Esophagus muscularis mucosa (tissue), 4 donors: ENCODE results near the gene MX2. TPM values are rescaled to one million over a fixed set of nuclear protein-coding genes. Genes with fewer than 3 reads are reported as not detected.
"Not testable (repeated sequence)": the region's sequence is repeated elsewhere in the genome, so short reads cannot be mapped to it uniquely, and the experiment has no call there.

ENCODE experiments used
- DNase-seq: peaks from one replicate; pipeline ENCODE4 v3.0.0-alpha.2; 2017; ENCODE audit errors: extremely low spot score
- H3K27ac ChIP-seq, 4 donors: fragments of 200-600 bp; sonication (generic); replicated peaks in 1 of 4; 1 replicate in 3 of 4; 2 replicates in 1 of 4; pipeline ENCODE4 v1.5.1; 2016 to 2019; ENCODE audit warnings: mild to moderate bottlenecking in 1 of 4
- H3K27me3 ChIP-seq, 4 donors: fragments of 200-600 bp; sonication (generic); one replicate each; pipeline versions ENCODE4 v1.5.1 to v1.6.0; 2016 to 2019
- H3K36me3 ChIP-seq, 4 donors: fragments of 200-600 bp; sonication (generic); one replicate each; pipeline ENCODE4 v1.5.1; 2016 to 2019
- H3K4me1 ChIP-seq, 4 donors: fragments of 200-600 bp; sonication (generic); one replicate each; pipeline ENCODE4 v1.5.1; 2016 to 2019
- H3K4me3 ChIP-seq, 4 donors: fragments of 200-600 bp; sonication (generic); 1 replicate in 2 of 4; 2 replicates in 2 of 4; pipeline ENCODE4 v1.5.1; 2016 to 2019; ENCODE audit warnings: mild to moderate bottlenecking in 4 of 4, moderate library complexity in 1 of 4
- H3K9me3 ChIP-seq, 4 donors: fragments of 200-600 bp; sonication (generic); 1 replicate in 3 of 4; 2 replicates in 1 of 4; pipeline ENCODE4 v1.5.1; 2016 to 2019
- EP300 ChIP-seq: sonication (generic); formaldehyde crosslinking; IDR thresholded peaks from one replicate; pipeline ENCODE4 v1.6.1; 2017; ENCODE audit warnings: antibody characterized with exemption
- POLR2A ChIP-seq: fragments of 450-650 bp; IDR thresholded peaks from one replicate; pipeline ENCODE4 v1.6.1; 2017; ENCODE audit warnings: antibody characterized with exemption, moderate library complexity, mild to moderate bottlenecking, low read depth
- POLR2AphosphoS5 ChIP-seq, 2 donors: sonication (generic); formaldehyde crosslinking; IDR thresholded peaks; one replicate each; pipeline ENCODE4 v1.6.1; 2017; ENCODE audit warnings: antibody characterized with exemption in 2 of 2
- whole genome bisulfite sequencing: methylation state at CpG from one replicate; pipeline ENCODE4 v1.1.5; 2018; 5-methylcytosine and 5-hydroxymethylcytosine counted together
- intact Hi-C: fragments of 100-400 bp; cut with DNase I; formaldehyde crosslinking; loops from one replicate; pipeline ENCODE4 v1.15.1; 2023
- total RNA-seq, 4 donors: library from RNA; depleted of rRNA; stranded (reverse); fragments of >200 nt; gene quantifications; one replicate each; pipeline versions ENCODE4 v1.1.0 to v1.2.1, GENCODE V29; 2016
- TF ChIP-seq, protein P1 (sequence below), 3 experiments: fragments of 200-600 bp in 2 of 3; fragments of 450-650 bp in 1 of 3; sonication (generic) in 2 of 3; IDR thresholded peaks; one replicate each; pipeline ENCODE4 v1.5.1; 2017 to 2019; ENCODE audit warnings: antibody characterized with exemption in 3 of 3, mild to moderate bottlenecking in 2 of 3, moderate library complexity in 1 of 3

The MX2 gene
- total RNA-seq, 4 donors from 2014 or later: 5.4 to 19.7 (median 7.0) TPM

DNA sequence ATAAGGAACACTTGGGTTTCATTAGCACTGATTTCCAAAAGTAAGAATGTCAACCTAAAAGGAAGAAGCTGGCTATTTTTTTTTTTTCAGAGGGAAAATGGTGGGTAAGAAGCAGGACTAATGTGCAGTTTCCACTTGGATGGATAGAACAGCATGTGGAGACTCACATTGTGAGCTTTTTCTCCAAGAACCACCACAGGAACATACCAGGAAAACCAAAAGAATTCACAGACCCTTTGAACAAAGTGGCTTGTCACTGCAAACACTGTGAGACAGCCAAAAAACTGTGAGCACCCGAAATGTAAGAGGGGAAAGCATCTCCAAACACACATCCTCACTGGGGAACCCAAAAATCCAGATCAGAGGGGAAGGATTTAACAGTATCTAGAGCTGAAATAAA lies 48.5 kb downstream of the MX2 start:
- peaks cover 0 to 11% (median 4%) of the 10 kb centered on the region in 4 donors for H3K9me3 ChIP-seq
- DNase-seq: no peak
- TF ChIP-seq POLR2A (no peak), EP300 (no peak), POLR2AphosphoS5 (IDR thresholded peaks at IDR 0.05) (no peak)
- TF ChIP-seq, protein P1, sequence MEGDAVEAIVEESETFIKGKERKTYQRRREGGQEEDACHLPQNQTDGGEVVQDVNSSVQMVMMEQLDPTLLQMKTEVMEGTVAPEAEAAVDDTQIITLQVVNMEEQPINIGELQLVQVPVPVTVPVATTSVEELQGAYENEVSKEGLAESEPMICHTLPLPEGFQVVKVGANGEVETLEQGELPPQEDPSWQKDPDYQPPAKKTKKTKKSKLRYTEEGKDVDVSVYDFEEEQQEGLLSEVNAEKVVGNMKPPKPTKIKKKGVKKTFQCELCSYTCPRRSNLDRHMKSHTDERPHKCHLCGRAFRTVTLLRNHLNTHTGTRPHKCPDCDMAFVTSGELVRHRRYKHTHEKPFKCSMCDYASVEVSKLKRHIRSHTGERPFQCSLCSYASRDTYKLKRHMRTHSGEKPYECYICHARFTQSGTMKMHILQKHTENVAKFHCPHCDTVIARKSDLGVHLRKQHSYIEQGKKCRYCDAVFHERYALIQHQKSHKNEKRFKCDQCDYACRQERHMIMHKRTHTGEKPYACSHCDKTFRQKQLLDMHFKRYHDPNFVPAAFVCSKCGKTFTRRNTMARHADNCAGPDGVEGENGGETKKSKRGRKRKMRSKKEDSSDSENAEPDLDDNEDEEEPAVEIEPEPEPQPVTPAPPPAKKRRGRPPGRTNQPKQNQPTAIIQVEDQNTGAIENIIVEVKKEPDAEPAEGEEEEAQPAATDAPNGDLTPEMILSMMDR (IDR thresholded peaks at IDR 0.05): no peak
- H3K27ac ChIP-seq: no peak overlapping the region
- no peaks in the 10 kb centered on the region for H3K4me1 ChIP-seq
- WGBS: 61% methylated on average over 1 of the region's 1 CpG
- peaks cover 0 to 40% (median 25%) of the 10 kb centered on the region in 4 donors for H3K36me3 ChIP-seq
- intact Hi-C loops: no loop called here
- H3K4me3 ChIP-seq: no peak overlapping the region
- peaks cover 0 to 8% (median 0%) of the 10 kb centered on the region in 4 donors for H3K27me3 ChIP-seq

DNA sequence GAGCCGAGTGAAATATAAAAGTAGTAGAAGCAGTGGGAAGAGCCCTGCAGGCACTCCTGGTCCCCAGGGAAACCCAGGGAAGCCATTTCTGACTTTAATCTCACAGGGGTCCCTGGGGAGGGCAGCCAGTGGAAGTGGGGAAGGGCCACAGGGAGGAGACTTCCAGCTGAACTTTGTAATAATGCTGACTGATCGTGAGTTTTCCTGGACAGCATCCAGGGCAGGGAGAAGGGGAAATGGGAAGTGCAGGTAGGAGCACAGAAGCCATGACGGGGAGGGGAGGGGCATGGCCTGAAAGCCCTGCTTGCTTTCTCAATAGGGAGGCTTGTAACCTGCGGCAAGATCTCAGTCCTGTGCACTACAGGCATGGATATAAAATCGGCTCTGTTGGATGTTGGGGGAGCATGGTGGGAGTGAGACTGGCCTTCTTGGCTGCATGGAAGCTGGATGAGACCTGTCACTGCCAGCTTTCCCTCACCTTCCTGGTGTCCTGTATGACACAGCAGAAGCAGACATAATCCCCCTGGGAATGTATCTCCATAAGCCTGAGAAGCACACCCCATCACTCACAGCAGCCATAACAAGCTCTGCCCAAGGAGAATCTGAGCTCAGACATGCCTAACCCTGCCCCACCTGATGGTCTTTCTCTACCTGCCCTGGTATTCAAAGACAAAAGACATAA lies 49.1 kb downstream of the MX2 start:
- WGBS: 66% methylated on average over 4 of the region's 5 CpGs
- TF ChIP-seq, protein P1 (IDR thresholded peaks at IDR 0.05): no peak
- TF ChIP-seq POLR2AphosphoS5 (IDR thresholded peaks at IDR 0.05) (no peak), EP300 (no peak), POLR2A (no peak)
- Histone ChIP-seq H3K27ac (no peak overlapping the region), H3K9me3 (peaks cover 0 to 11% (median 4%) of the 10 kb centered on the region in 4 donors), H3K4me3 (no peak overlapping the region), H3K36me3 (peaks cover 0 to 37% (median 25%) of the 10 kb centered on the region in 4 donors), H3K4me1 (no peaks in the 10 kb centered on the region), H3K27me3 (peaks cover 0 to 8% (median 0%) of the 10 kb centered on the region in 4 donors)
- intact Hi-C loops: no loop called here
- peak; percentile 53 for DNase-seq

DNA sequence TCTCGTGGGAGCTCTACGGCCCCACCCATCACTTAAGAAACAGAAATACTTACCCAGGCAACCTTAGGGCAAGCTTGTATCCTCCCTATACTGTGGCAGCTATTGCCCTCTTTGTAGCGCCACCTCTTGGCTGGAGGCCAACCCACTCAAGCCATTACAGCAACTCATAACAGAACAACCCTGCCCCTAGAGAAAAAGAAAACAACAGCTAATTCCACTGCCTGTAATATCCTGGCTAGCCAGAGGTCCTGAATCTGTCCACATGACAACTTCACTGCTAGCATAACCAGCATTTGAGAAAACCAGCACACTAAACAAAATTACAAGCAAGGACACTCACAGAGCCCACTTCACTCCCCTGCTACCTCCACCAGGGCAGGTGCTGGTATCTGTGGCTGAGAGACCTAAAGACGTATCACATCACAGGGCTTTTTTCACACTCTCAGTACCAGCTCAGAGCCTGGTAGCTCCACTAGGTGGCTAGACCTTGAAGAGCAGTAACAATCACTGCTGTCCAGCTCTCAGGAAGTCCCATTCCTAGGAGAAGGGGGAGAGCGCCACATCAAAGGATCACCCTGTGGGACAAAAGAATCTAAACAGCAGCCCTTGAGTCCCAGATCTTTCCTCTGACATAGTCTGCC lies 49.7 kb downstream of the MX2 start:
- TF ChIP-seq, protein P1 (IDR thresholded peaks at IDR 0.05): no peak
- Histone ChIP-seq H3K36me3 (peaks cover 0 to 32% (median 25%) of the 10 kb centered on the region in 4 donors), H3K27me3 (peaks cover 0 to 8% (median 0%) of the 10 kb centered on the region in 4 donors), H3K4me3 (no peak overlapping the region), H3K9me3 (peaks cover 0 to 11% (median 4%) of the 10 kb centered on the region in 4 donors), H3K27ac (no peak overlapping the region), H3K4me1 (no peaks in the 10 kb centered on the region)
- intact Hi-C loops: no loop called here
- no peak for DNase-seq
- WGBS: 84% methylated on average over 4 of the region's 5 CpGs

DNA sequence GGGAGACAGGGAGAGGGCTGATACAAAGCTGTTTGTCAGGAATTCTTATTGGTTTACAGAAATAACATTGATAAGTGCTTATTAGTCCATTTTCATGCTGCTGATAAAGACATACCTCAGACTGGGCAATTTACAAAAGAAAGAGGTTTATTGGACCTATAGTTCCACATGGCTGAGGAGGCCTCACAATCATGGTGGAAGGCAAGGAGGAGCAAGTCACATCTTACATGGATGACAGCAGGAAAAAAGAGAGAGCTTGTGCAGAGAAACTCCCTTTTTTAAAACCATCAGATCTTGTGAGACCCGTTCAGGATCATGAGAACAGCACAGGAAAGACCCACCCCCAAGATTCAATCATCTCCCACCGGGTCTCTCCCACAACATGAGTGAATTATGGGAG lies 55.7 kb downstream of the MX2 start:
- 71% methylated on average over 2 of the region's 2 CpGs for WGBS
- intact Hi-C loops, H3K36me3 ChIP-seq, H3K27me3 ChIP-seq, H3K4me3 ChIP-seq, DNase-seq, H3K27ac ChIP-seq, H3K9me3 ChIP-seq: not testable (repeated sequence)
- peaks cover 5 to 26% (median 21%) of the 10 kb centered on the region in 4 donors for H3K4me1 ChIP-seq

DNA sequence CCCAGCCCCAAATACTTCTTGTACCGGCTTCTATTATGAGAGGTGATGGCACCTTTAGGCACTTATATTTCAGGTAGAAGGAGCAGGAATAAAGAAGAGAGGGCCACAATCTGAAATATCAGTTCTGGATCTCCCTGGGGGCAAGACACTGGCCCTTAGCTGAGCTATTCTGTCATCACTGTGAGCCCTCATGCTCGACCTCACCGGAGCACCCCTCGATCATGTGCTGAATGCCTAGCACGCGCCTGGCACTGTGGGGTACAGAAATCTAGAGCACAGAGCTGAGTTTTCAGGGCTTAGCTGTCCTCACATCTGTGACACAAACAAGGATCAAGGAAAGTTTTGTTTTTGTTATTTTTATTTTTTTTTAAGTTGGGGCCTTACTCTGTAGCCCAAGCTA lies 56.6 kb downstream of the MX2 start:
- no peaks in the 10 kb centered on the region for H3K9me3 ChIP-seq
- DNase-seq: no peak
- H3K27me3 ChIP-seq: no peaks in the 10 kb centered on the region
- TF ChIP-seq, protein P1 (IDR thresholded peaks at IDR 0.05): no peak
- TF ChIP-seq POLR2A (no peak), EP300 (no peak), POLR2AphosphoS5 (IDR thresholded peaks at IDR 0.05) (no peak)
- no peaks in the 10 kb centered on the region for H3K36me3 ChIP-seq
- peaks cover 5 to 26% (median 21%) of the 10 kb centered on the region in 4 donors for H3K4me1 ChIP-seq
- H3K27ac ChIP-seq: peak overlapping the region in 2 of 4 donors; percentile 88 to 89
- H3K4me3 ChIP-seq: no peak overlapping the region
- intact Hi-C loops: no loop called here
- 87% methylated on average over 6 of the region's 6 CpGs for WGBS
